Astrocyte (in vitro differentiated cells and primary cell): ENCODE results near the gene CCSER1. TPM values are rescaled to one million over a fixed set of nuclear protein-coding genes. Genes with fewer than 3 reads are reported as not detected.

Experiments
- DNase-seq: peaks from one replicate; pipeline ENCODE4 v3.0.0-alpha.2; 2010; ENCODE audit warnings: low read depth
- FAIRE-seq: peaks from 2 replicates; lab custom pipeline; 2011; peaks lifted over from hg19 to GRCh38; lab: Jason Lieb, UNC
- H2AFZ ChIP-seq: 2 replicates; pipeline ENCODE4 v1.6.0; 2012; ENCODE audit warnings: low read depth, low read length, inconsistent platforms
- H3K27ac ChIP-seq: 2 replicates; pipeline ENCODE4 v1.5.1; 2011; ENCODE audit warnings: low read depth, low read length, inconsistent platforms
- H3K27me3 ChIP-seq: 2 replicates; pipeline ENCODE4 v1.6.0; 2011; ENCODE audit warnings: low read length, inconsistent platforms; ENCODE audit not compliant: insufficient read depth
- H3K36me3 ChIP-seq: 2 replicates; pipeline ENCODE4 v1.5.1; 2011; ENCODE audit warnings: low read length, inconsistent platforms; ENCODE audit not compliant: insufficient read depth
- H3K4me1 ChIP-seq: 2 replicates; pipeline ENCODE4 v1.5.1; 2011; ENCODE audit warnings: low read length, inconsistent platforms; ENCODE audit not compliant: insufficient read depth
- H3K4me2 ChIP-seq: 2 replicates; pipeline ENCODE4 v1.6.0; 2012; ENCODE audit warnings: low read length, inconsistent platforms
- H3K4me3 ChIP-seq: 2 replicates; pipeline ENCODE4 v1.5.1; 2011; ENCODE audit warnings: low read depth, mild to moderate bottlenecking, low read length, inconsistent platforms; ENCODE audit not compliant: insufficient read depth
- H3K79me2 ChIP-seq: 2 replicates; pipeline ENCODE4 v1.6.0; 2012; ENCODE audit warnings: mild to moderate bottlenecking, low read length, inconsistent platforms; ENCODE audit not compliant: insufficient read depth
- H3K9ac ChIP-seq: 2 replicates; pipeline ENCODE4 v1.6.0; 2012; ENCODE audit warnings: mild to moderate bottlenecking, low read length, inconsistent platforms
- H3K9me3 ChIP-seq: 2 replicates; pipeline ENCODE4 v1.5.1; 2012; ENCODE audit warnings: low read depth, mild to moderate bottlenecking, low read length, inconsistent platforms; ENCODE audit not compliant: insufficient read depth
- H4K20me1 ChIP-seq: 2 replicates; pipeline ENCODE4 v1.6.0; 2012; ENCODE audit warnings: low read length, inconsistent platforms; ENCODE audit not compliant: insufficient read depth
- H3K27ac Mint-ChIP-seq: one replicate; pipeline ENCODE4 v1.8.0; 2021; ENCODE audit warnings: mild to moderate bottlenecking, mixed read lengths; ENCODE audit not compliant: unreplicated experiment
- H3K27me3 Mint-ChIP-seq: one replicate; pipeline ENCODE4 v1.8.0; 2021; ENCODE audit warnings: low read depth, mixed read lengths; ENCODE audit not compliant: unreplicated experiment
- H3K36me3 Mint-ChIP-seq: one replicate; pipeline ENCODE4 v1.8.0; 2021; ENCODE audit warnings: low read depth, mixed read lengths; ENCODE audit not compliant: unreplicated experiment
- H3K4me1 Mint-ChIP-seq: one replicate; pipeline ENCODE4 v1.8.0; 2021; ENCODE audit warnings: low read depth, mixed read lengths; ENCODE audit not compliant: unreplicated experiment
- H3K4me3 Mint-ChIP-seq: one replicate; pipeline ENCODE4 v1.8.0; 2021; ENCODE audit warnings: mild to moderate bottlenecking, moderate library complexity, mixed read lengths; ENCODE audit not compliant: unreplicated experiment
- H3K9me3 Mint-ChIP-seq: one replicate; pipeline ENCODE4 v1.8.0; 2021; ENCODE audit warnings: mild to moderate bottlenecking, mixed read lengths; ENCODE audit not compliant: unreplicated experiment
- EZH2 ChIP-seq: IDR thresholded peaks from 2 replicates; pipeline ENCODE4 v1.6.1; 2012; ENCODE audit warnings: mild to moderate bottlenecking, low read length, inconsistent platforms; ENCODE audit not compliant: insufficient read depth
- total RNA-seq: library from RNA; stranded (reverse); gene quantifications from 2 replicates; pipeline ENCODE4 v1.2.1, GENCODE V29; 2021
- TF ChIP-seq, protein P1 (sequence below): IDR thresholded peaks from 2 replicates; pipeline ENCODE4 v1.5.1; 2011; ENCODE audit warnings: low read depth, mild to moderate bottlenecking, inconsistent platforms, low read length, moderate library complexity; ENCODE audit not compliant: insufficient read depth

CCSER1 gene
- total RNA-seq, 1 donor from 2014 or later, result 2.2 TPM

DNA sequence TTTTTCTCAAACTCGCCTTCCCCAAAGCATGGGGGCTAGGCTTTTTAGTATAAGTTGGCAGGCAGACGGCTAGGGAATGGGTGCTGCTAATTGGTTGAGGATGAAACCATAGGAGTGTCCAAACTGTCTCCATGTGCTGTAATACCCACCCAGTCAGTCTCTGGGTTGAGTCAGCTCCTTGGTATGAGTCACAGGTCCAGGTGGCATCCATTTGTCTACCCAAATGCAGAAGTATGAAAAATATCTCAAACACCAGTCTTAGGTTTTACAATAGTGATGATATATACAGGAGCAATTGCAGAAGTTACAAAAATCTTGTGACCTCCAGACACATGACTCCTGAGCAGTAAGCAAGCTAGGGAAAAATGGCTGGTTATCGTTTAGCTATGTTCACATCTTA lies 27.4 kb upstream of the CCSER1 start:
- Histone ChIP-seq H3K27me3 (no peaks in the 10 kb centered on the region), H3K9ac (no peak overlapping the region), H3K36me3 (no peaks in the 10 kb centered on the region), H3K27ac (no peak overlapping the region), H3K79me2 (no peaks in the 10 kb centered on the region), H3K9me3 (no peaks in the 10 kb centered on the region), H2AFZ (peak overlapping the region; percentile 23), H3K4me1 (no peaks in the 10 kb centered on the region), H4K20me1 (no peaks in the 10 kb centered on the region), H3K4me2 (no peak overlapping the region), H3K4me3 (no peak overlapping the region)
- Mint-ChIP-seq H3K36me3 (no peaks in the 10 kb centered on the region), H3K4me1 (peaks cover 6% of the 10 kb centered on the region), H3K9me3 (no peaks in the 10 kb centered on the region), H3K4me3 (no peak overlapping the region), H3K27ac (no peak overlapping the region), H3K27me3 (no peaks in the 10 kb centered on the region)
- DNase-seq, result peak; percentile 2
- no peak for FAIRE-seq
- no peak for TF ChIP-seq EZH2
- TF ChIP-seq, protein P1, sequence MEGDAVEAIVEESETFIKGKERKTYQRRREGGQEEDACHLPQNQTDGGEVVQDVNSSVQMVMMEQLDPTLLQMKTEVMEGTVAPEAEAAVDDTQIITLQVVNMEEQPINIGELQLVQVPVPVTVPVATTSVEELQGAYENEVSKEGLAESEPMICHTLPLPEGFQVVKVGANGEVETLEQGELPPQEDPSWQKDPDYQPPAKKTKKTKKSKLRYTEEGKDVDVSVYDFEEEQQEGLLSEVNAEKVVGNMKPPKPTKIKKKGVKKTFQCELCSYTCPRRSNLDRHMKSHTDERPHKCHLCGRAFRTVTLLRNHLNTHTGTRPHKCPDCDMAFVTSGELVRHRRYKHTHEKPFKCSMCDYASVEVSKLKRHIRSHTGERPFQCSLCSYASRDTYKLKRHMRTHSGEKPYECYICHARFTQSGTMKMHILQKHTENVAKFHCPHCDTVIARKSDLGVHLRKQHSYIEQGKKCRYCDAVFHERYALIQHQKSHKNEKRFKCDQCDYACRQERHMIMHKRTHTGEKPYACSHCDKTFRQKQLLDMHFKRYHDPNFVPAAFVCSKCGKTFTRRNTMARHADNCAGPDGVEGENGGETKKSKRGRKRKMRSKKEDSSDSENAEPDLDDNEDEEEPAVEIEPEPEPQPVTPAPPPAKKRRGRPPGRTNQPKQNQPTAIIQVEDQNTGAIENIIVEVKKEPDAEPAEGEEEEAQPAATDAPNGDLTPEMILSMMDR, result no peak

DNA sequence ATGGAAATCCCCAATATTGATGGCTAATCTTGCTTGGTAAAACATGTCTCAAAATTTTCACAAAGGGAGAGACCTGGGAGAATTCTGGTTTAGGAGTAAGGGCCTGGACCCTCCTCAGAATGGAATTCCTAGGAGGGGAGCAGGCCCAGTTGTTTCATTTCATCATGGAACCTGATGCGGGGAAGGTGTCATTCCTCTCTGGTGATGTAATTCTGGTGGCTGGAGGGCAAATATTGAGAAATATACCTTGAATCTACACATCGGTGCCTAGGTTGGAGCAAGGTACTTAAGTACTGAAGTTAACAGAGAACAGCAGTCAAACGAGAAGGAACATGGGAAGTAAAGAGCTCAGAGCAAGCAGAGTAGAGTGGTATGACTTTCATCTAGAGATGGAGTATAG lies 23.2 kb upstream of the CCSER1 start:
- no peaks in the 10 kb centered on the region for H3K36me3 Mint-ChIP-seq
- no peak overlapping the region for H3K9ac ChIP-seq
- no peak overlapping the region for H3K27ac Mint-ChIP-seq
- FAIRE-seq (no peak), DNase-seq (no peak)
- H3K36me3 ChIP-seq, result no peaks in the 10 kb centered on the region
- no peaks in the 10 kb centered on the region for H3K9me3 Mint-ChIP-seq
- H3K4me1 Mint-ChIP-seq, result no peaks in the 10 kb centered on the region
- no peaks in the 10 kb centered on the region for H3K27me3 Mint-ChIP-seq
- no peaks in the 10 kb centered on the region for H4K20me1 ChIP-seq
- no peaks in the 10 kb centered on the region for H3K79me2 ChIP-seq
- H2AFZ ChIP-seq, result no peak overlapping the region
- no peaks in the 10 kb centered on the region for H3K27me3 ChIP-seq
- no peaks in the 10 kb centered on the region for H3K9me3 ChIP-seq
- no peak overlapping the region for H3K27ac ChIP-seq
- H3K4me1 ChIP-seq, result no peaks in the 10 kb centered on the region
- no peak overlapping the region for H3K4me3 ChIP-seq
- H3K4me3 Mint-ChIP-seq, result no peak overlapping the region
- TF ChIP-seq, protein P1, result no peak
- no peak for TF ChIP-seq EZH2
- no peak overlapping the region for H3K4me2 ChIP-seq

DNA sequence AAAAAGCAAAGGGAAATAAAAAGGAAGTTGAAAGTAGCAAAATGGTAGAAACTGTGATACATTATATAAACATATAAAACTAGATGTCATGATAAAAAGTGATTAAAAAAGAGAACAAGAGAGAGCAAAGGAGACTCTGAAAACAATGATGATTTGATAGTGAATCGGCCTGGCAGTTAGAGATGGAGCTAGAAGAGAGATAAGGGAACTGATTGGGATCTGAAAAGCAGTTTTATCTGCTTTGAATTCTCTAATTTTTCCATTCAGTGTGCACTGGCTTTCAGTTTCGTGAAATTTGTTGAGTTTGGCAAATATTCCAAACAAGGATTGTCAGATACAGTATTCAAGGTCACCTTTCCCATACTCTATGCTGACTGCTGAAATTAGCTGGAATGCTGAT lies 21.9 kb upstream of the CCSER1 start:
- TF ChIP-seq EZH2, result no peak
- TF ChIP-seq, protein P1, result no peak
- Histone ChIP-seq H3K36me3 (no peaks in the 10 kb centered on the region), H3K4me3 (no peak overlapping the region), H3K79me2 (no peaks in the 10 kb centered on the region), H3K27me3 (no peaks in the 10 kb centered on the region), H3K27ac (no peak overlapping the region), H3K9ac (no peak overlapping the region), H2AFZ (no peak overlapping the region), H3K4me2 (no peak overlapping the region), H4K20me1 (no peaks in the 10 kb centered on the region), H3K9me3 (no peaks in the 10 kb centered on the region), H3K4me1 (no peaks in the 10 kb centered on the region)
- Mint-ChIP-seq H3K27me3 (no peaks in the 10 kb centered on the region), H3K4me3 (no peak overlapping the region), H3K27ac (no peak overlapping the region), H3K9me3 (no peaks in the 10 kb centered on the region), H3K4me1 (no peaks in the 10 kb centered on the region), H3K36me3 (no peaks in the 10 kb centered on the region)
- no peak for DNase-seq
- no peak for FAIRE-seq
